Mesendoderm (in vitro differentiated cells): ENCODE data around the gene SUMO2.

ENCODE experiments used
- DNase-seq: peaks from one replicate; pipeline ENCODE4 v3.0.0; 2013
- H2AK5ac ChIP-seq: 2 replicates; pipeline ENCODE4 v1.6.1; 2013; ENCODE audit warnings: low read length, inconsistent platforms
- H2BK120ac ChIP-seq: 2 replicates; pipeline ENCODE4 v1.6.1; 2013; ENCODE audit warnings: low read depth, mild to moderate bottlenecking, low read length, moderate library complexity, mixed read lengths
- H2BK15ac ChIP-seq: replicated peaks from 2 replicates; pipeline ENCODE4 v1.6.1; 2013; ENCODE audit warnings: low read depth, mild to moderate bottlenecking, moderate library complexity
- H2BK5ac ChIP-seq: 2 replicates; pipeline ENCODE4 v1.6.1; 2013; ENCODE audit warnings: low read length, inconsistent platforms
- H3K18ac ChIP-seq: 2 replicates; pipeline ENCODE4 v1.6.1; 2013; ENCODE audit warnings: mild to moderate bottlenecking, low read length, mixed read lengths
- H3K23ac ChIP-seq: one replicate; pipeline ENCODE4 v1.6.1; 2013; ENCODE audit warnings: low read length
- H3K27ac ChIP-seq: 2 replicates; pipeline ENCODE4 v1.5.1; 2013; ENCODE audit warnings: low read depth, mild to moderate bottlenecking, inconsistent platforms, low read length, moderate library complexity
- H3K27me3 ChIP-seq: 2 replicates; pipeline ENCODE4 v1.6.1; 2013; ENCODE audit warnings: low read length, control low read depth, mild to moderate bottlenecking, inconsistent platforms; ENCODE audit not compliant: insufficient read depth, poor library complexity
- H3K36me3 ChIP-seq: 2 replicates; pipeline ENCODE4 v1.6.1; 2013; ENCODE audit warnings: low read length, inconsistent platforms; ENCODE audit not compliant: control insufficient read depth, insufficient read depth
- H3K4ac ChIP-seq: one replicate; pipeline ENCODE4 v1.6.1; 2013; ENCODE audit warnings: low read depth, mild to moderate bottlenecking, low read length, moderate library complexity
- H3K4me1 ChIP-seq: 2 replicates; pipeline ENCODE4 v1.6.1; 2013; ENCODE audit warnings: low read depth, low read length, inconsistent platforms; ENCODE audit not compliant: control insufficient read depth
- H3K4me2 ChIP-seq: 2 replicates; pipeline ENCODE4 v1.6.1; 2013; ENCODE audit warnings: low read length
- H3K4me3 ChIP-seq: 2 replicates; pipeline ENCODE4 v1.5.1; 2013; ENCODE audit warnings: mild to moderate bottlenecking, low read length
- H3K56ac ChIP-seq: one replicate; pipeline ENCODE4 v1.6.1; 2013; ENCODE audit warnings: low read length
- H3K79me1 ChIP-seq: 2 replicates; pipeline ENCODE4 v1.6.1; 2013; ENCODE audit warnings: low read length, inconsistent platforms
- H3K79me2 ChIP-seq: 2 replicates; pipeline ENCODE4 v1.6.1; 2013; ENCODE audit warnings: mild to moderate bottlenecking, low read length; ENCODE audit not compliant: control insufficient read depth, insufficient read depth
- H3K9ac ChIP-seq: 2 replicates; pipeline ENCODE4 v1.6.1; 2013; ENCODE audit warnings: low read length, inconsistent platforms
- H4K5ac ChIP-seq: one replicate; pipeline ENCODE4 v1.6.1; 2013; ENCODE audit warnings: low read length
- H4K8ac ChIP-seq: one replicate; pipeline ENCODE4 v1.6.1; 2013; ENCODE audit warnings: low read depth, mild to moderate bottlenecking, control low read depth, low read length, moderate library complexity
- WGBS: extraction: QIAGEN DNeasy Blood & Tissue Kit; methylation state at CpG from one replicate; pipeline ENCODE4 v1.1.7; 2013; ENCODE audit warnings: low lambda C conversion rate, missing lambda C conversion rate; ENCODE audit not compliant: insufficient coverage; ENCODE audit errors: extremely low coverage; 5-methylcytosine and 5-hydroxymethylcytosine counted together

The SUMO2 gene

DNA sequence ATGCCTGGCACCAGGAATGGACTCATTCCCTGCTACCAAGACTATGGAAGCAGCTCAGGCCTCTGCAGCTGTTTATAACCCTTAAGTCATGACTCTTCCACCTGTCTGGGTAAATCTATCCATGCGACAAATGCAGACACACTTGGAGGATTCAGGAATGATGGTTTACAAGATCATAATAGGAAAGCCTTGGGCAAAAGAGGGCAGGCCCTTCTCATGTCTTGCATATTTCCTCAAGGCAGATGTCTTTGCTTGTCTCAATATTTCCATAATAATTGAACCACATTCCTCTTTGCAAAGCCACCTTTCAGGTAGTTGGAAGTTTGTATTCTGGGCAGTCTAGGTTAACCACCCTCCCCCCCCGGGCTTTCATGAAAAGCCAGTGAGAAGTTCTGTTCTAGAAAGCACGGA is 27.6 kb downstream of the SUMO2 start:
- Histone ChIP-seq H2AK5ac (no peak overlapping the region), H3K79me1 (no peaks in the 10 kb centered on the region), H4K8ac (peak overlapping the region; percentile 65), H3K23ac (no peak overlapping the region), H3K36me3 (no peaks in the 10 kb centered on the region), H3K79me2 (peaks cover 39% of the 10 kb centered on the region), H2BK15ac (no peak overlapping the region), H2BK5ac (no peak overlapping the region), H3K4me2 (no peak overlapping the region), H3K56ac (peak overlapping the region; percentile 1), H2BK120ac (peak overlapping the region; percentile 62), H3K9ac (peak overlapping the region; percentile 39), H3K18ac (no peak overlapping the region), H3K4me3 (no peak overlapping the region), H3K4me1 (peaks cover 2% of the 10 kb centered on the region), H3K4ac (no peak overlapping the region), H4K5ac (no peak overlapping the region), H3K27ac (peak overlapping the region; percentile 46), H3K27me3 (no peaks in the 10 kb centered on the region)
- DNase-seq = peak; percentile 28
- WGBS = no CpG with 5 or more reads among the region's 3 CpGs

DNA sequence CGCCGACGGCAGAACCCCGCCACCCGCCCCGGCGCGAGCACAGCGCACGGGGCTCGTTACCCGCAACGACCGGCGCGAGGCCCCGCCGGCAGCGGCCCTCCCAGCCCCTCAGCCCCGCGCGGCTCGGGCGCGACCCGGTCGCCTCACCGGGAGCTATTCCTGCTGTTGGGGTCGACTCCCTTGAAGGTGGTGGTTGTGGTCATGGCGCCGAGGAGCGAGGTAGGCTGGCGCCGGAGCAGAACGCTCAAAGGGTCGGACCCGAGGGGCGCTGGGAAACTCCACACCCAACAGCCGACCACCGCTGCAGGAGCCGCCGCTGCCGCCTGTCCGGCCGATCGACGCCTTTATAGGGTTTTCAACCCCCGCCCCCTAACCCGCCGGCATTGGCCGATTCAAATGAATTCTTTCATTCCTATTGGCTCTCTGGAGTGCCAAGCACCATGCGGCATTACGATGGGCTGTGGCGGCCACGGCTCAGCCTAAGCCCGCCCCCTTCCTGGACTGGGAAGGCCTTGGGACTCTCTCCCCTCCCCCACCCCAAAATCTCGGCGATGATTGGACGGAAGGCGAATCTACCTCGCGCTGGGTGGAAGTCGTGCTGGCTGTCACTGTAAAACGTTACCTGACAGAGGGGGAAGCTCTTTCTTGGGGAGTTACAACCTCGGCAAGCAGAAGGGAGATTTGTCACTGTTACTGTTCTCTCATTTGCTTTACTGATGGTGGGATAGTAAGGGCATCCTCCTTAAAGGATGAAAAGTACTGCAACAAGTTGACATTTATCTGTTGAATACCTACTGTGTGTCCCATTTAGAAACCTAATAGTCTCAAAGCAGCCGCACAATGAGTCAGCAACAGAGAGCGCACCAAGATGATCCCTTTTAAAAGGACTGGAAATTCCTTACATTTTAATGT is 28.3 kb downstream of the SUMO2 start, which contains the start of gene JPT1:
Gene JPT1, minus strand, starts transcription at position 318 of the 912 bp plus-strand sequence. Its CDS starts 115 bp downstream, at position 203.
- H4K8ac ChIP-seq = peak within 1 kb of the TSS; percentile 65
- no peak within 1 kb of the TSS for H2BK5ac ChIP-seq
- peaks cover 2% of the 10 kb centered on the region for H3K4me1 ChIP-seq
- no peaks in the 10 kb centered on the region for H3K27me3 ChIP-seq
- peak; percentile 100 for DNase-seq
- WGBS = no CpG with 5 or more reads among the region's 67 CpGs
- peak within 1 kb of the TSS; percentile 40 for H3K4me2 ChIP-seq
- peak within 1 kb of the TSS; percentile 93 for H2AK5ac ChIP-seq
- peak within 1 kb of the TSS; percentile 83 for H3K23ac ChIP-seq
- H2BK15ac ChIP-seq = no peak within 1 kb of the TSS
- H3K9ac ChIP-seq = peak within 1 kb of the TSS; percentile 92
- H2BK120ac ChIP-seq = peak within 1 kb of the TSS; percentile 62
- H3K79me2 ChIP-seq = peaks cover 46% of the 10 kb centered on the region
- H3K18ac ChIP-seq = peak within 1 kb of the TSS; percentile 11
- peak within 1 kb of the TSS; percentile 97 for H3K4me3 ChIP-seq
- no peak within 1 kb of the TSS for H4K5ac ChIP-seq
- H3K79me1 ChIP-seq = no peaks in the 10 kb centered on the region
- no peaks in the 10 kb centered on the region for H3K36me3 ChIP-seq
- H3K56ac ChIP-seq = peak within 1 kb of the TSS; percentile 100
- H3K4ac ChIP-seq = peak within 1 kb of the TSS; percentile 88
- H3K27ac ChIP-seq = peak within 1 kb of the TSS; percentile 46

DNA sequence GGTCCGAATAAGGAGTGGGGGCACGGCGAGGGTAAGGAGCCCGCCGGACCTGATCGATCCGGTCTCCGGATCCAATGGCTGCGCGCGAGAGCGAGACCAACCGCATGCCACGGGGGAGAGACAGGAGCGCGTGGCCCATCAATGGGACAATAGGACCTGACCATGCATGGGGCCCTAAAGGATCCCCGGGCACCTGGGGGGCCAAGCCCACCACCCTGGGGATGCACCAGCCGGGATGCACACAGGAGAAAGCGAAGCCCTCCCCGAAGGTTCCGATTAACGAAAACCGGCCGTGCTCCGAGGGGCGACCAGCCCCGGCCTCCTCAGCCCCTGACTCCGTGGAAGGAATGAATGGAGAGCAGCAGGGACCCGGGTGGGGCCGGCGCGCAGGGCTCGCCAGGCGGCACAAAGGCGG is 29.0 kb downstream of the SUMO2 start:
- Histone ChIP-seq H3K4me1 (peaks cover 2% of the 10 kb centered on the region), H3K4ac (peak overlapping the region; percentile 88), H3K4me2 (peak overlapping the region; percentile 39), H3K27ac (peak overlapping the region; percentile 39), H3K56ac (peak overlapping the region; percentile 100), H3K27me3 (no peaks in the 10 kb centered on the region), H2AK5ac (peak overlapping the region; percentile 37), H2BK120ac (no peak overlapping the region), H4K8ac (no peak overlapping the region), H3K79me2 (peaks cover 51% of the 10 kb centered on the region), H3K23ac (peak overlapping the region; percentile 83), H3K4me3 (peak overlapping the region; percentile 97), H3K9ac (peak overlapping the region; percentile 92), H4K5ac (no peak overlapping the region), H3K18ac (peak overlapping the region; percentile 11), H3K79me1 (no peaks in the 10 kb centered on the region), H2BK15ac (no peak overlapping the region), H2BK5ac (no peak overlapping the region), H3K36me3 (no peaks in the 10 kb centered on the region)
- DNase-seq = no peak
- WGBS = no CpG with 5 or more reads among the region's 35 CpGs

DNA sequence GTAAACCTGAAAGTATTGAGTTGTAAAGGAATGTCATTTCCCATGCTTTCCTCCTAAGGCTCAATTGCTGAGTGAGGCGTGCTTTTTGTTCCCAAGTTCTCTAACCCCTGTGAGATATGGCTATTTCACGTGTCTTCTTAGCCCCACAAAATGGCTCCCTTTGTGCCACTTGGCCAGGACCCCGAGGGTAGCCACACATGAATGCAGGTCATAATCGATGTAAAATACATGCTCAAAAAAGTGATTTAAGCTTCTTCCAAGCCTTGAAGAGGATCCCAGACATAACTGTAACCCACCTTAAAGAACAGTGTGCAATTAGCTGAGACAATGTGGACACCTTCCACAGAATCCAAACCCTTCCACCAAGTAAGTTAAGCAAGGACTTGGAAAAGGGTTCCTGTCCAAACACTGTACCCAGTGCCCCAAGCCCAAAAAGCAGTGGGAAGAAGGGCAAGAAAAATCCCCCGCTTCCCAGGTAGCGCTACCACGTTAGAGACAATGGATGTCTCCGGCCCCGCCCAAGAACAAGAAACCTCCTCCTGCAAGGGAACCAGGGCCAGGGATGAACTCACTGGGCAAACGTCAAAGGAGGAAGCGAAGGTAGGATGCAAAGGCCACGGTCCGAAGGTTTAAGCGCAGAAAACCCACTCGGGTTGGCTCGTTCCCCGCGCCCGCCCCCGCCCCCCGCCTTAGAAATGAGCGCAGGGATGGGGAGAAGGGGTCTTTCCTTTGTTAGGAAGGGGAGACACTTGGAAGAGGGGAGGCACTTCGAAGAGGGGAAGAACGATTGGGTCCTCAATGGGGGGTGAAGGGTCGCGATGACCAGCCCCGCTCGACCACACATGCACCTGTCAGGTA is 29.6 kb downstream of the SUMO2 start:
- no peak overlapping the region for H2BK120ac ChIP-seq
- H3K36me3 ChIP-seq = peaks cover 3% of the 10 kb centered on the region
- no peaks in the 10 kb centered on the region for H3K27me3 ChIP-seq
- H3K79me2 ChIP-seq = peaks cover 57% of the 10 kb centered on the region
- no CpG with 5 or more reads among the region's 28 CpGs for WGBS
- peak overlapping the region; percentile 92 for H3K9ac ChIP-seq
- H3K4me3 ChIP-seq = peak overlapping the region; percentile 97
- peak overlapping the region; percentile 53 for H3K18ac ChIP-seq
- peak; percentile 76 for DNase-seq
- H3K4me2 ChIP-seq = peak overlapping the region; percentile 93
- H4K5ac ChIP-seq = peak overlapping the region; percentile 98
- peak overlapping the region; percentile 90 for H3K23ac ChIP-seq
- H3K27ac ChIP-seq = no peak overlapping the region
- no peak overlapping the region for H4K8ac ChIP-seq
- H3K56ac ChIP-seq = peak overlapping the region; percentile 100
- peak overlapping the region; percentile 95 for H2AK5ac ChIP-seq
- no peak overlapping the region for H2BK15ac ChIP-seq
- peaks cover 2% of the 10 kb centered on the region for H3K4me1 ChIP-seq
- peak overlapping the region; percentile 97 for H3K4ac ChIP-seq
- H2BK5ac ChIP-seq = peak overlapping the region; percentile 85
- H3K79me1 ChIP-seq = no peaks in the 10 kb centered on the region

DNA sequence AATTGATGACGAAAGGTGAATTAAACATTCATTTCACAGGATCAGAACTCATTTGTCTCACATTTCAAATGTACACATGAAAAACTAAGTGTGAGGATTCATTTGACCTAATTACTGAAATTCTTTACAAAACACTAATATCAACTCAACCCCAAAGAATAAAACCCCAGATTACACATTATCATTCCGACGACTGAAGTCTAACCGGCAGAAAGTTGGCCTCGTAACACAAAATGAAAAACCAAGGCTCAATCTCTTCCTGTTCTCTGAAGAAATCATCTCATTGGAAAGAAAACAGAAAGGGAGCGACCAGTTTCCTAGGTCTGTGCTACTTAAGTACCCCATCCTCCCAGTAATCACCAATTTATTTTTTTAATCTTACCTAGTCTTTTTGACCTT is 30.2 kb downstream of the SUMO2 start:
- Histone ChIP-seq H3K4me1 (peaks cover 2% of the 10 kb centered on the region), H4K5ac (no peak overlapping the region), H3K4ac (no peak overlapping the region), H4K8ac (no peak overlapping the region), H3K56ac (peak overlapping the region; percentile 100), H3K4me2 (peak overlapping the region; percentile 93), H3K79me2 (peaks cover 60% of the 10 kb centered on the region), H3K27me3 (no peaks in the 10 kb centered on the region), H3K9ac (peak overlapping the region; percentile 92), H2AK5ac (no peak overlapping the region), H3K4me3 (peak overlapping the region; percentile 97), H3K18ac (peak overlapping the region; percentile 53), H3K79me1 (no peaks in the 10 kb centered on the region), H3K36me3 (peaks cover 3% of the 10 kb centered on the region), H2BK15ac (no peak overlapping the region), H3K23ac (peak overlapping the region; percentile 90), H3K27ac (no peak overlapping the region), H2BK5ac (no peak overlapping the region), H2BK120ac (no peak overlapping the region)
- DNase-seq = no peak
- no CpG with 5 or more reads among the region's 6 CpGs for WGBS
